Lower leg skin (tissue), 3 donors: ENCODE measurements around the gene TSPAN10.

Source experiments
- POLR2A ChIP-seq, 2 donors: fragments of 450-650 bp; IDR thresholded peaks; one replicate each; pipeline ENCODE4 v1.6.1; 2016 to 2017; ENCODE audit warnings: antibody characterized with exemption in 2 of 2, mild to moderate bottlenecking in 1 of 2, moderate library complexity in 1 of 2
- TF ChIP-seq, protein P1 (sequence below), 3 donors: fragments of 450-650 bp; IDR thresholded peaks; one replicate each; pipeline ENCODE4 v1.5.1; 2016; ENCODE audit warnings: antibody characterized with exemption in 3 of 3, mild to moderate bottlenecking in 3 of 3, moderate library complexity in 2 of 3

DNA sequence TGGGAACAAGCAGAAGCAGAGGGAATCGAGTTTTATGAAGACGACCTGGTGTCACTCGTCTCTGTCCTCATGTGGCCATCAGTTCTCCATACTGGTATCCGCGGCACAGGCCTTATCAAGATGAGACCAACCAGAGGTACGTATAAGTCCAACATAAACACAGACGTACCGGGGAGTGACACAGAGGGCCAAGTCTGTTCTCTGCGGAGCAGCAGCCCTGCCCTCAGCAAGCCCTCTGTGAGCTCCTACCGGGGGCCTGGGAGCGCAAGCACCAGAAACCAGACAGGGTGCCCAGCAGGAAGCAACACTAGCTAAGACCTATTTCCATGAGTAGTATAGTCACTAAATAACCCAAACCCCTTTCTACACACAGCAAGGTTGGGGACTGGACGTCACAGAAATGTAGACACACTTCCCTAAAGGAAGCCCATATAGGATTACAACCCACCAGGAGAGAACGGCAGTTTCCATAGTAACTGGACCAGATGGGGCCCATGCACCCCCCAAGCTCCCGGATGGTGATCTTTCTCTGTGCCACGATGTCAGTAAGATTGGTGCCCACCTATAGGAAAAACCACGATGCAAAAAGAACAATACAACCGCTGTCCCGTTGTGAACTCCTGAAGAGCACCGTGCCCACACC, 45.7 kb downstream of the TSPAN10 start:
- TF ChIP-seq, protein P1, sequence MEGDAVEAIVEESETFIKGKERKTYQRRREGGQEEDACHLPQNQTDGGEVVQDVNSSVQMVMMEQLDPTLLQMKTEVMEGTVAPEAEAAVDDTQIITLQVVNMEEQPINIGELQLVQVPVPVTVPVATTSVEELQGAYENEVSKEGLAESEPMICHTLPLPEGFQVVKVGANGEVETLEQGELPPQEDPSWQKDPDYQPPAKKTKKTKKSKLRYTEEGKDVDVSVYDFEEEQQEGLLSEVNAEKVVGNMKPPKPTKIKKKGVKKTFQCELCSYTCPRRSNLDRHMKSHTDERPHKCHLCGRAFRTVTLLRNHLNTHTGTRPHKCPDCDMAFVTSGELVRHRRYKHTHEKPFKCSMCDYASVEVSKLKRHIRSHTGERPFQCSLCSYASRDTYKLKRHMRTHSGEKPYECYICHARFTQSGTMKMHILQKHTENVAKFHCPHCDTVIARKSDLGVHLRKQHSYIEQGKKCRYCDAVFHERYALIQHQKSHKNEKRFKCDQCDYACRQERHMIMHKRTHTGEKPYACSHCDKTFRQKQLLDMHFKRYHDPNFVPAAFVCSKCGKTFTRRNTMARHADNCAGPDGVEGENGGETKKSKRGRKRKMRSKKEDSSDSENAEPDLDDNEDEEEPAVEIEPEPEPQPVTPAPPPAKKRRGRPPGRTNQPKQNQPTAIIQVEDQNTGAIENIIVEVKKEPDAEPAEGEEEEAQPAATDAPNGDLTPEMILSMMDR (IDR thresholded peaks at IDR 0.05): no peak
- no peak for TF ChIP-seq POLR2A (IDR thresholded peaks at IDR 0.05)
